ENCODE data around the gene NAP1L4.

Gene NAP1L4

DNA sequence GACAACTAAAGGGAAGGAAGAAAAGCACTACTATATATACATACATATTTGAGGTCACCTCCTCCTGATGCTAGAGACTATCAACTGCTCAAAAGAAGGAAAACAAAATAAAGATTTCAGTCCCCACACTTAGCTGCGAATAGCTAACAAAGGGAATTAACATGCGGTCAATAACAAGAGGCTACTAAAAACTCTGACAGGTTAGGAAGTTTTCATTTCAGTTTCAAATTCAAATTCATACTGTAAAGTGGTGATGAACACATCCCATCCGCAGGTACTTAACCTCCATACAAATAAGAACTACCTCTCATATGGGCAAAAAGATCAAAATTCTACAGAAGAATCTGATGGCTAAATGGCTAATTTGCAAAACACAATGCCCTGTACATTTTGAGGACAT, 2.6 kb downstream of the NAP1L4 start:
- peak overlapping the region; percentile 92 for H3K4me3 ChIP-seq (ENCODE audit: low read depth, low read length)
- TF ChIP-seq CTCF (IDR thresholded peaks at IDR 0.05; ENCODE audit: low read depth, low read length, missing control alignments), result no peak
- in situ Hi-C loops (cut with HindIII; ENCODE audit: low sequenced_read_pairs), result no loop called here
- DNase-seq (ENCODE audit: low read depth), result no peak

DNA sequence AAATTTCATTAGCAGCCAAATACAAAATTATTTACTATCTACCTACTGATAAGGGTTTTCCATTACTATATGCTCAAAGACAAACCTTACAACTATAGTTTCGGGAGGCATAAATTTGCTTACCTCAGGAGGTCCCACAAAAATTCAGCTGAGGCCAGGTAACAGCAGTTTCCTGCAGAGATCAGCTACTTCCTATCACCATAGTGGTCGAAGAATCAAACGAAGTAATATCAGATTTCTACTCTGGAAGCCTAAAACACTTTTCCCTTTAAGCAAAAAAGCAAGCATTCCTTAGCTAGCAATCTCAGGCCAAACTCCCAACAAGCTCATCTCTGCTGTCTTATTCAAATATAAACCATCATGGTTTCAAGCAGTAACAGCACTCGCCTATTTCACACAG, 3.1 kb downstream of the NAP1L4 start:
- in situ Hi-C loops (cut with HindIII; ENCODE audit: low sequenced_read_pairs), result no loop called here
- H3K4me3 ChIP-seq (ENCODE audit: low read depth, low read length), result peak overlapping the region; percentile 92
- peak; percentile 34 for DNase-seq (ENCODE audit: low read depth)
- TF ChIP-seq CTCF (IDR thresholded peaks at IDR 0.05; ENCODE audit: low read depth, low read length, missing control alignments), result no peak

DNA sequence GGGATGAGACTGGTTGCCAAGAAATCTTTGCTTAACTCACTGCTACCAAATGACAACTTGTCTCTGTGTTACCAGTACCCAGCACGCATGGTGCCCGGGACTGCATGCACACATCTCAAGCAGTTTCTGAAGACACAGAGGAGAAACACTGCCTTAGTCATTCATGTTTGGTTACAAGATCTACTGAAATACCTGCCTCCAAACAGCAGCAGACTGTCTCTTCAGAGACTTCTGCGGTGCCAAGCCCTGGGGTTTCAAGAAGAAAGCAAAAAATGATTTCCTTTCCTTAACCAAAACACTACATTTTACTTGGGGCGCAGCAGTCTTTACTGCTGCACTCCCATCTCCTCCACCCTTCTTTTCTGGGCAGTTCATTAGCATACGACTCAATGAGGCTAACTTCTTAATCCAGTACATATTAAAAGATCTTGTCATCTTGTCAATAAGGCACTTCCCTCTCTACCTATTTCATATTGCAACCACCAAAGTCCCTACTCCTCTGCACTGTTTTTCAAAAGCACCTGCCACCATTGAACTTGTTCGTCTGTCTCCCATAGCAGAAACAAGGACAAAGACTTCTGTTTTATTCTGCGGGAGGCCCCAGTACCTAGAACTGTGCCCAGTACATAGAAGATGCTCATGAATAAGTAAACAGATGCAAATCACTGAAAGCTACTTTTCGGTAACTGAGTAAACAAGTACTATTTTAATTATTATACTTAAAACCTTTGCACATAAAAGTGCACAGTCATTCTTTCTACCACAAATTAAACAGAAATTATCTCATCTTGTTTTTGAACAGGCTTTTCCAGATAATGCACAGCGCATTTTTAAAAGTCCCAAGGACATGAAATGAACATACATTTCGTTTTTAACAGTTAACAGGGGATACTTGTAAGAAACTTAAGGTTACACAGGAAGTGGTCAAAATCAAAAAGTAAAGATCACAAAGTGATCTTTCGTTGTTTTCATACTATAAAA, 4.0 kb downstream of the NAP1L4 start:
- DNase-seq (ENCODE audit: low read depth), result no peak
- TF ChIP-seq CTCF (IDR thresholded peaks at IDR 0.05; ENCODE audit: low read depth, low read length, missing control alignments), result no peak
- H3K4me3 ChIP-seq (ENCODE audit: low read depth, low read length), result peak overlapping the region; percentile 92
- in situ Hi-C loops (cut with HindIII; ENCODE audit: low sequenced_read_pairs), result no loop called here

- H3K4me3 ChIP-seq (ENCODE audit: low read depth, low read length), result no peak overlapping the region
- no peak for DNase-seq (ENCODE audit: low read depth)
- in situ Hi-C loops (cut with HindIII; ENCODE audit: low sequenced_read_pairs), result no loop called here
- no peak for TF ChIP-seq CTCF (IDR thresholded peaks at IDR 0.05; ENCODE audit: low read depth, low read length, missing control alignments)
Measured at GRCh38 chr11:2983908-2984307, 8.2 kb downstream of the NAP1L4 start.

DNA sequence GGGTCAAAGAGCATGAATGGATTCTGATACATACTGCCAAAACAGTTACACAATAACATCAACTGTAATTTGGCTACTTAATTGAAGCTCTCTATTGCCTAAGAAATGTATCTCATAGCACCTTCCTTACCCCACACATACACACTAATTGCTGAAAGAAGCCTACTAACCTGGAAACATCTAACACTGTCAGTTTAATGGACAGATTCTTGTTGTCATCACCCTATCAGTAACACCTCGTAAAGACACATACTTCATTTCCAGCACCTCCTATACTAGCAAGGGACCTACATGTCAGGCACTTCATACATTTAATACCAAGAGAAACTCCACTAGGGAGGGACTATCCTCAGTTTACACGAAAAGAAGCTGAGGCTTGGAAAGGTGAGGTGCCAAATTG, 9.9 kb downstream of the NAP1L4 start:
- H3K4me3 ChIP-seq (ENCODE audit: low read depth, low read length), result no peak overlapping the region
- in situ Hi-C loops (cut with HindIII; ENCODE audit: low sequenced_read_pairs), result no loop called here
- TF ChIP-seq CTCF (IDR thresholded peaks at IDR 0.05; ENCODE audit: low read depth, low read length, missing control alignments), result no peak
- DNase-seq (ENCODE audit: low read depth), result no peak

DNA sequence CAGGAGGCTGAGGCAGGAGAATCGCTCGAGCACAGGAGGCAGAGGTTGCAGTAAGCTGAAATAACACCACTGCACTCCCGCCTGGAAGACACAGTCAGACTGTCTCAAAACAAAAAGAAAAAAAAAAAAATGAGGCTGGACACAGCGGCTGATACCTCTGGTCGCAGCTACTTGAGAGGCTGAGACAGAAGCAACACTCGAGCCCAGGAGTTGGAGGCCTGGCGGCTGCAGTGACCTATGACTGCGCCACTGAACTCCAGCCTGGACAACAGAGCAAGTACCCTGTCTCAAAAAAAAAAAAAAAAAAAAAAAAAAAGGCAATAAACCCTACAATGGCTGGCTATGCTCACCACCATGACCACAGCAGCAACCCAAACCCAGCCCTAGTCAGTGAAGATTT, 11.0 kb downstream of the NAP1L4 start:
- no peak overlapping the region for H3K4me3 ChIP-seq (ENCODE audit: low read depth, low read length)
- in situ Hi-C loops (cut with HindIII; ENCODE audit: low sequenced_read_pairs), result no loop called here

More for the DNA sequence above, 11.0 kb downstream of the NAP1L4 start:
- TF ChIP-seq CTCF (IDR thresholded peaks at IDR 0.05; ENCODE audit: low read depth, low read length, missing control alignments), result no peak
- DNase-seq (ENCODE audit: low read depth), result no peak
